GM21723 (cell line): ENCODE measurements around the gene ANKRD13D.

Experiments used
- ATAC-seq: cut with Tn5 transposase; IDR thresholded peaks from one replicate; pipeline ENCODE4 v1.9.1; 2021; ENCODE audit warnings: mild to moderate bottlenecking, moderate library complexity; ENCODE audit not compliant: unreplicated experiment

ANKRD13D gene

DNA sequence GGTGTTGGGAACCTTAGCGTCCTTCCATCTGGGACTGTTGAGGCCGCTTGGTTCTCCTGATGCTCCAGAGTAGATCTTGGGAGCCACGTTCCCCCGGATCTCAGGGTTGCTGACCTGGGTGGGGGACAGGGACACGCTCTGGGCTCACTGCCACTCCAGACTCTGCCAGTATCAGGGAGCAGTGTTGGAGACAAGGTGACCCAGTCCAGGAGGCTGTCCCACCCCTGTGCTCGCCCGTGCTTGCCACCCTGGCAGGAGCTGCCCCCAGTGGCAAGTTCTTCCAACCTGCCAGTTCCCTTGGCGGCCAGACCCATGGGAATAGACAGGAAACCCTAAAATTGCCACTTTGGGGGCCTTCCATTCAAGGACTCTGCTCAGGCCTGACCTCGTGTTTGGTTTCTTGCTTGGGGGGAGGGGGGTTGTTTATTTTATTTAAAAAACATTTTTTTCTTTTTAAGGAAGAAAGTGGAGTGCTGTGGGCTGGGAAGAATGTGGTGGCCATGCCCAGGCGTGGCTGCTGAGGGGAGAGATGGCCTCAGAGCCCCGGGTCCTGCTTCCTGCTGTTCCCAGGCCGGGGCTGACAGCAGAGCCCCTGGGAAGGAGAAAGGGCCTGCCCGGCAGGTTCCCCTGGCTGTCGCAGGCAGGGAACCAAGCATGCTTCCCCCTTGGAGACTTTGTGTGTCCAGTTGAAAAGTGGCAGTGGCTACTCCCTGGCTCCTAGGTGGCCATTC, 15.7 kb upstream of the ANKRD13D start:
- ATAC-seq: no peak

DNA sequence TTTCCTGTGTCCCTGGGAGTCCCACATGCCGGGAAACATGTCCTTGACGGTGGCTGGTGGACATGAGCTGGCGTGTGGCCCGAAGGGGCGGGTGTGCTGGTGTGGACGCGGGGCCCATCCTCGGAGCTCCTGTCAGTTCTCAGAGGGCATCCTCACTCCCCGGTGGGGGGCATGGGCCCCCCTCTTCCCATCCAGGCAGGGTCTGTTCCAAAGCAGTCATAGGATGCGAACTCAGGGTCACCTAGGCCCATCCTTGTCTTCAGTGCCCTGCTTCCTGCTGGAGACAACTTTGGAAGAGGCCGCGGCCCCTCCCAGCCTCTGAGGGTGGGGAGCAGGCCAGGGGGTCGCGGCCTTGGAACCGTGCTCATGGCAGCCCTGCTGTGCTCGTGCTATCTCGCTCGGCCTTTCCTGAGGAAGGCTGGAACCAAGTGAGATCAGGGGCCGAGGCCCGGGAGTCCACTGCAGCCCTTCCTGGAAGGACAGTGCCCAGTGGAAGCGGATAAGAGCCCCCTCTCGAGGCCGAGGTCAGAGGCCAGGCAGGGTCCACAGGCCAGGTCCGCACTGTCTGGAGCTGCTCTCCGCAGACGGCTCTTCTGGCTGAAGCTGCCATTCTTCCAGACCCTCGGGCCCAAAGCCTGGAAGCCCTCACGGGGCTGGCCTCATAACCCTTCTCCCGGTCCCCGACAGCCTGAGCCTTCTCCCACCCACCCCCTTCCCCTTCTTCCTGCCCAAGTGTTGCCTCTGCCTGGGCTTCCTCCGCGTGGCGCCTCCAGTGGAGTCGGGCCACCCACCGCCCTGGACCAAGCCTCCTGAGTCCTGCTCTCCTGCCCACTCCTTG, 14.1 kb upstream of the ANKRD13D start:
- no peak for ATAC-seq

DNA sequence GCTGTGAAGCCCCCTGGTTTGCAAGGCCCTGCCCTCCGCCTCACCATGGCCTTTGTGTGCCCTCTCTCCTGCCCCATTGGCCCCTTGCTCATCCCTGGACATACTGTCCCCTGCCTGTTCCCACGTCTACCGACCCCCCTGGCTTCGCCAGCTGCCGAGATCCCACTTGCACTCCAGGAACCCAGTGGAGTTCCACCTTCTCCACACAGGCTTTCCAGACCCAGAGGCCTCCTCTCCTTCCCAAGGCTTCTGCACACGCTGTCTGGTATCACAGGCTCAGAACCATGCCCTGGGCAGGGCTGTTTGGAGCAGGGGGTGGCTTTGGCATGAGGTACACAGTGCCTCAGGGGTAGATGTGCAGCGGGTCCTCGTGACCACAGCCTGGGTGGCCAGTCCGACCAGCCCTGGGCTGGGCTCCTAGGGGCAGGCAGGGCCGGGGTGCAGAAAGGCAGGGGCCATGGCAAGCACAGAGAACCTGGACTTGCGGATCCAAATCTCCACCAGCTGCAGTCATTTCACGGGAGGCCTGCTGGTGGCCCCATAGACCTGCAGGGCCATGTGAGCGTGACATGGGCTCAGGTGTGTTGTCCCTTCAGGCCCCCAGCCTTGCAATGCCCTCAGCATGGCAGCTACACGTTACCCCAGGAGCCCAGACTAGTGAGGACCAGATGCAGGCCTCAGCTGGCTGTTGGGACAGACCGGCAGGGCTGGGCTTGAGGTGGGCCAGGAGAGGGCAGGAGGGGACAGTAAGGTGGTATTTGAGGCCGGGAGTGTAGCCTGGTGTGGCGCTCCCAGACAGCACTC, 13.3 kb upstream of the ANKRD13D start:
- ATAC-seq: no peak

DNA sequence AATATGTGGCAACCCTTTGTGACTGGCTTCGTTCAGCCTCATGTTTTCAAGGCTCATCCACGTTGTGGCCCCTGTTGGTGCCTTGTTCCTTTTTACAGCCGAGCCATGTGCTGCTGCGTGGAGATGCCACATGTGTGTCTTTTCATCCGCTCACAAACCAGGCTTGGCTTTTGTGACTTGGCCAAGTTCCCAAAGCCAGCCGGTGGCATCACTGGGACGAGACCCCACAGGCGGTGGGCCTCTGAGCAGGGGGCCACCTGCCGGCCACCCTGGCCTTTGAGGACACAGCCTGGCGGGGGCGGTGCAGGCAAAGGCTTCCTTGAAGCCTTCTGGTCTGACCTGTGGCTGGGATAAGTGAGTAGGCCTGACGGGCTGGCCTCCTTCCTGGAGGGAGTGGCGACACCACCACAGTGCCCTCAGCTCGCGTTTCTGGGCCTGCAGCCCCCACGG, 12.3 kb upstream of the ANKRD13D start:
- ATAC-seq: peak; percentile 18

DNA sequence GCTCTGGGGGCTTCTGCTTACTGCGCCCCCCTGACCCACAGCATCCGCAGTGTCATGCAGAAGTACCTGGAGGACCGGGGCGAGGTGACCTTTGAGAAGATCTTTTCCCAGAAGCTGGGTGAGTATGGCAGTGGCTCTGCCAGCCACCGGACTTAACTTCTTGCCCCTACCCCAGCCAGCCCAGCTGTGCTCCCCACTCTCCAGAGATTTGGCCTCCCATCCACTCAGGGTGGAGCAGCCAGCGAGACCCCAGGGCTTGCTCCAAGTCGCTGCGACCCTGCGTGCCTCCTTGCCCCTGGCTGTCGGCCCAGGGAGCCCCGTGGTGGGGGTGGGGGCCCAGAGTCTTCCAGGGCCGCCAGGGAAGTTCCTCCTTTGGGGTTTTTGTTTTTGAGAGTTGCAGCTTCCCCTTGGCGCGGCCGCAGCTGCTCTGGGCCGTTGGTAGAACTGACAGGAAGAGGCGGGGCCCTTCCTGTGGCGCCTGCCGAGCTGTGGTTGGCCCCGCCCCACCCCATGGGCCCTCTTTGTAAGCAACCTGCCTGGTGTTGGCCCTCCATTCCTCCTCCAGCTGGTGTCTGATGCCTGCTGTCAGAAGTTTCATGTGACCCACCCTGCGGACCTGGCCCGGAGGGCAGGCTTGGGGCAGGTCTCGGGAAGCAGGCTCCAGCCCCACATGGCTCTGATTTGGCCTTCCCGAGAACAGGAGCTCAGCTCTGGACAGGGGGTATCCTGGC, 11.7 kb upstream of the ANKRD13D start:
- peak; percentile 73 for ATAC-seq

DNA sequence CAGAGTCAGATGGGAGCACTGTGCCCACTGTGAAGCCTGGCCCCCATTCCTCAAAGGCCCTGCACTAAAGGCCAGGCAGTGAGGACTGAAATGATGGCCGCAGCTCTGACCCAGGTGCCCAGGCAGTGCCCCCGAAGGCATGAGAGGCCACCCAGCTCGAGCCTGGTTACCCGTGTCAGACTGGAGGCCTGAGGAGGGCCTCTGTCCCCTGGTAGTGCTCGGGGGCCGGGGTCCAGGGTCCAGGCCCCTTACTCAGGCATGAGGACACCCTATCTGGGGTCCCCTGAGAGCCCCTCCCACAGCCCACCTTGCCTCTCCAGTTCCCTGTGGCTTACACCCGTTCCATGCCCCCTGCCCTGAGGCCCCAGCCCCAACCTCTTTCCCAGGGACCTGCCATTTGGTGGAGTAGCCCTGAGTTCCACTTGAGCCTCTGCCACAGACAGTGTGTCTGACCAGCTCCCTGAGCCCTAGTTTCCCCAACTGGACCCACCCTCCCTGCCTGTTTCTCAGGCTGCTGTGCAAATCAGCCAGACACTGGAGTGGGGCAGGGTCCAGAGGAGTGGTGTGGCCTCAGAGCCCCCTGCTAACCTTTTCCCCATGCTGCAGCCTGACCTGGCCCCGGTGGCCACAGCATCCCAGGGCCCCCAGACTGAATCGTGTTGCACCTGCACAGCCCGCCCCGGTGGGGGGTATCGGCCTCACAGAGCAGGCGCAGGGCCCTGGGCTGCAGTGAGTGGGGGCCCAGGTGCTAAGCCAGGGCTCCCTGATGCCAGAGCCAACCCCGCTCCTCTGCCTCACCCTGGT, 10.8 kb upstream of the ANKRD13D start:
- no peak for ATAC-seq

DNA sequence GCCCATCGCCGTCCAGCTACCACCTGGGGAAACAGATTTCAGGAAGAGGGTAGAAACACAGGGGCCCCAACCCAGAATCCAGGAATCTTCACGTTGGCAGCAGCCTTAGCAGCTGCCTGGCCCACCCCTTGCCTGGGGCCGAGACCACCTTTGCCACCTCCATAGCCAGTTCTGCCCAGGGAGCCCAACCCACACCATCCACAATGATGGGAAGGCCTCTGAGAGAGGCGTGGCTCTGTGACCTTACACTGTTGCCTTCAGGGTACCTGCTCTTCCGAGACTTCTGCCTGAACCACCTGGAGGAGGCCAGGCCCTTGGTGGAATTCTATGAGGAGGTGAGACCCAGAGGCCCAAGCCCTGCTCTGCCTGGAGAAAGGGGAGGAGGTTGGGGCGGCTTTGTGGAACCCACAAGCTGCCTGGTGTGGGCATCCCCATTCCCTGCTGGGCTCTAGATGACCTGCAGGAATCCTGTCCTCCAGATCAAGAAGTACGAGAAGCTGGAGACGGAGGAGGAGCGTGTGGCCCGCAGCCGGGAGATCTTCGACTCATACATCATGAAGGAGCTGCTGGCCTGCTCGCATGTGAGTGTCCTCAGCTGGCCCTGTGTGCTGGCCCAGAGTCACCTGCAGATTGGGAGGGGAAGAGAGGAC, 10.0 kb upstream of the ANKRD13D start:
- ATAC-seq: no peak

DNA sequence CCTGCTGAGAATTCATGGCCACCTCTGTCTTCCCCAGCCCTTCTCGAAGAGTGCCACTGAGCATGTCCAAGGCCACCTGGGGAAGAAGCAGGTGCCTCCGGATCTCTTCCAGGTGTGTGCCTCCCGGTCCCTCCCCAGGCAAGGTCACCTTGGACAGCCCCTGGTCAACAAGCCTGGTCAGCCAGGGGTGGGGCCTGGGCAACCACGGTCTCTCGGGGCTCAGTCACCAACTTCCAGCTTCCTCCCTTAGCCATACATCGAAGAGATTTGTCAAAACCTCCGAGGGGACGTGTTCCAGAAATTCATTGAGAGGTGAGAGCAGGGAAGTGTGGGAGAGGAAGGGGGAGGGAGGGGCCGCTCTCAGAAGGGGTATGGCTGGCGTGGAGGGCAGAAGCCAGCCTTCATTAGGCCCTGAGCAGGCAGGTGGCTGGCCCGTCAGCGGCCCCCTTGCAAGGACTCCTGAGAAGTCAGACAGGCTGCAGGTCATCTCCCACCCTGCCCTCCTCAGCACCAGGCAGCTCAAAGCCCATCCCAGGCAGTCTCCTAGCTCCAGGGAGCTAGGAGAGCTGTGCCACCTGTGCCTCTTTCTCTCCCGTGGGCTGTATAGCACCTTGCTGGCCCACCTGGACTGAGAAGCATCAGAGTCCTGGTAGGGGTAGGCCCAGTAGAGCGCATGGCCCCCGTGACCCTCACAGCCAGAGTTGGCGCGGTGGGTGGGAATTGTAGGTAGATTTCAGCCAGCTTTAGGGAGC, 9.3 kb upstream of the ANKRD13D start:
- ATAC-seq: no peak

DNA sequence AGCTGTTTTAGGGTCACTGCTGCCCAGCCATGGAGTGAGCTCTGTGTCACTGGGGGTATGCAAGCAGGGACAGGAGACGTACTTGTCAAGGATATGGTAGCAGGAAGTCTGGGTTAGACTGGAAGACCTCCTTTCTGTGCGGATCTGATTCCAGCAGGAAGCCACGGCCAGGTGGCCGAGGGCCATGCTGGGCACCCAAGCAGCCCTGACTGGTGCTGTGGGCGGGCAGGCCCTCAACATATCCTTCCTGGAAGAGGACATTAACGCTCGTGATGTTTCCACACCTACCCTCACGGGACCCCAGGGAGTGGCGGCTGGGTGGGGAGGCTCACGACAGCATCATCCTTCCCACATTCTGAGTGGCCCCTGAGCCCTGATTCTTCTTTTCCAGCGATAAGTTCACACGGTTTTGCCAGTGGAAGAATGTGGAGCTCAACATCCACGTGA, 8.7 kb upstream of the ANKRD13D start:
- ATAC-seq: no peak

DNA sequence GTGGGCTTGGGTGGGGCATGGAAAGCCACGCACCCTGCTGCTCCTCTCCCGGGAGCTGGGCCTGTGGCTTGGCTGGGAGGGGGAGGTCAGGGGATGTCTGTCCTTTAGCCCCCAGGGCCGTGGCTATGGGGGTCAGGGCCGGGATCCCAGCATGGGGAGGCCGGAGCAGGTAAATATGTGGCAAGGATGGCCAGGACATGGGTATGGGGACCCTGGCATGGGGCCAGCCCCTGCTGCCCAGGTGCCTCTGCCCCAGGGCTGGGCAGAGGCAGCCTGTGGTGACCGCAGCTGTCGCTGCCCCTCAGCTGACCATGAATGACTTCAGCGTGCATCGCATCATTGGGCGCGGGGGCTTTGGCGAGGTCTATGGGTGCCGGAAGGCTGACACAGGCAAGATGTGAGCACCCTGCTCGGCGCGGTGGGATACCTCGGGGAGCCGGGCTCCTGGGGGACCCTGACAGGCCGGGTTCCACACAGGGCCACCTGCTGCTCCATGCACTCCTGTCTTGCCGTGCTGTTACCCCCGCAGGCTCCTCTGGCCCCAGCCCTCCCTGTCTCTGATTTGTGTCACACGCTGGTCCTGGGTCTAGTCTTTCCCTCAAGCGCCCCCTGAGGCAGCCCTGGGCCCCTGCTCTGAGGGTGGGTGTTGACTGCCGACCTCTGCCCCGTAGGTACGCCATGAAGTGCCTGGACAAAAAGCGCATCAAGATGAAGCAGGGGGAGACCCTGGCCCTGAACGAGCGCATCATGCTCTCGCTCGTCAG, 8.1 kb upstream of the ANKRD13D start:
- ATAC-seq: no peak

DNA sequence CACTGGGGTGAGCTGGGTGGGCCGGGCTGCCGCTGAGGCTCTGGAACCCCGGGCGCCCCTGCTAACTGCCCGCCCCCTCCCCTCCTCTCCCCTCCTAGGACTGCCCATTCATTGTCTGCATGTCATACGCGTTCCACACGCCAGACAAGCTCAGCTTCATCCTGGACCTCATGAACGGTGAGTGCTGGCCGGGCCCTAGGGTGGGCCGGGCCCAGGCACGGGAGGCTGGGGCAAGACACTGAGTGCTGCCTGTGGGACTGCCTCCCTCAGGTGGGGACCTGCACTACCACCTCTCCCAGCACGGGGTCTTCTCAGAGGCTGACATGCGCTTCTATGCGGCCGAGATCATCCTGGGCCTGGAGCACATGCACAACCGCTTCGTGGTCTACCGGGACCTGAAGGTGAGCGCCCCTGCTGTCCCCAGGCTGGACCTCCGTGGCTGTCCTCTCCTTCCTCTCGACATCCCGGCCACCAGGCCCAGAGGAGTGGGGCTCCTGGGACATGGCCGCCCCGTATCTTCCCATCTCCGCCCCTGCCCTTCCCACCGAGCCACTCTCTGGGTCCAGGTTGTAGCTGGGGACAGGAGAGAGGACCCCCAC, 7.5 kb upstream of the ANKRD13D start:
- ATAC-seq: no peak

DNA sequence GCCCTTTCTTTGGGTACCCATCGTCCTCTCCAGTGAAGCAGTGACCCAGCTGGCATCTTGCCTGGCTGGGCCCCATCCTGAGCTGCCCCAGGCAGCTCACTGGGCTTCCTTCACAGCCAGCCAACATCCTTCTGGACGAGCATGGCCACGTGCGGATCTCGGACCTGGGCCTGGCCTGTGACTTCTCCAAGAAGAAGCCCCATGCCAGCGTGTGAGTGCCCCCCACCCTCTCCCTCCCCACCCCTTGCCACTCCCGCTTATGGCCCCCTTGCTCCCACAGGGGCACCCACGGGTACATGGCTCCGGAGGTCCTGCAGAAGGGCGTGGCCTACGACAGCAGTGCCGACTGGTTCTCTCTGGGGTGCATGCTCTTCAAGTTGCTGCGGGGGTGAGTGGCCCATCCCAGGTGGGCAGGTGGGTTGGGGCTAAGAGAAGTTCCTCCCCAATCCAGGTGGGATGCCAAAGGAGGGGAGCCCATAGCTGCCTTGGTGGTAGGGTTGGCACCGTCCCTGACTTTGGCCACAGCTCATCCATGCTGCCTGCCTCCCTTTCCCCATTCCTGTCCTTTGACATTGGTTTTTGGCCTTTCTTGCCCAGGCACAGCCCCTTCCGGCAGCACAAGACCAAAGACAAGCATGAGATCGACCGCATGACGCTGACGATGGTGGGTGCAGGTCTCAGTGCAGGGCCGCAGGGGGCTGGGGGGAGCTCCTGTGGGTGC, 6.8 kb upstream of the ANKRD13D start:
- ATAC-seq: no peak

DNA sequence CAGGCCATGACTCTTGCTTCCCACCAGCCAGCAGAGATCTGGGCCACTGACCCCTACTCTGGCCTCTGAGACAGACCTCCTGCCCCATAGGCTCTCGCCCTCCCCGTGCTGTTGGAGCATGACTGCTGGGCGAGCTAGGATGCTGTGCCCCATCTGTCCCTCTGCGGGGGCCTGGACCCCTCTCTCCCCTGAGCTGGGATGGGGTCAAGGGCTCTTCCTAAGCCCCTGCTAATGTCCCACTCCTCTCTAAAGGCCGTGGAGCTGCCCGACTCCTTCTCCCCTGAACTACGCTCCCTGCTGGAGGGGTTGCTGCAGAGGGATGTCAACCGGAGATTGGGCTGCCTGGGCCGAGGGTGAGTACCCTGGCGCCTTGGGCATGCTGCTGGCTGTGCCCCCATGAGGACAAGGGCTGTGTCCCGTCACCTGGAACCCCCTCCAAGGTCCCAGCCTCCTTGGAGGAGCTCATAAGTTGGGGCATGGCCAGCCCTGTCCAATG, 6.2 kb upstream of the ANKRD13D start:
- no peak for ATAC-seq

DNA sequence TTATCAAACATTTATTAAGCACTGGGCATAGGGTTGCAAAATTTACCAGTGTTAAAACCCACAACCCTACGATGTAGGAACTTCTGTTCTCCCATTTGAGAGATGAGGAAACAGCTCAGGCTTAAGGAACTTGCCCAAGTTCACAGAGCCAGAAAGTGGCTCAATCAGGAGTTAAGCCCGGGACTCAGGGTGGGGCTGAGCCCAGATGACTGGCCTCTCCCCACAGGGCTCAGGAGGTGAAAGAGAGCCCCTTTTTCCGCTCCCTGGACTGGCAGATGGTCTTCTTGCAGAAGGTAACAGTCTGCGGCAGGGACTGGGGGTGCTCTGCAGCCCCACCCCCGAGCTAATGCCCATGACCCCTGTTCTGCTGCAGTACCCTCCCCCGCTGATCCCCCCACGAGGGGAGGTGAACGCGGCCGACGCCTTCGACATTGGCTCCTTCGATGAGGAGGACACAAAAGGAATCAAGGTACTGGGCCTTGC, 5.6 kb upstream of the ANKRD13D start:
- no peak for ATAC-seq

DNA sequence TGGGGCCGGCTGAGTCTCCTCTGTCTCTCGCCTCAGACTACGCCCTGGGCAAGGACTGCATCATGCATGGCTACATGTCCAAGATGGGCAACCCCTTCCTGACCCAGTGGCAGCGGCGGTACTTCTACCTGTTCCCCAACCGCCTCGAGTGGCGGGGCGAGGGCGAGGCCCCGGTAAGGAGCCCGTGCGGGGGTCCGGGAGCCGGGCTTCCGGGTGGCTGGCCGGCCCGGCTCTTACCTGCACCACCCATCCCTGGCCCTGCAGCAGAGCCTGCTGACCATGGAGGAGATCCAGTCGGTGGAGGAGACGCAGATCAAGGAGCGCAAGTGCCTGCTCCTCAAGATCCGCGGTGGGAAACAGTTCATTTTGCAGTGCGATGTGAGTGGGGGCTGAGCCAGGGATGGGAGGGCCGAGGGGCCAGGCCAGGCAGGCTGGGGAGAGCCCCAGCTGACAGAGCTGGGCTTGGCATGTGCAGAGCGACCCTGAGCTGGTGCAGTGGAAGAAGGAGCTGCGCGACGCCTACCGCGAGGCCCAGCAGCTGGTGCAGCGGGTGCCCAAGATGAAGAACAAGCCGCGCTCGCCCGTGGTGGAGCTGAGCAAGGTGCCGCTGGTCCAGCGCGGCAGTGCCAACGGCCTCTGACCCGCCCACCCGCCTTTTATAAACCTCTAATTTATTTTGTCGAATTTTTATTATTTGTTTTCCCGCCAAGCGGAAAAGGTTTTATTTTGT, 4.1 kb upstream of the ANKRD13D start:
- ATAC-seq: no peak
